AG20443 (cell line): ENCODE results near the gene WFDC1.

Experiments used
- DNase-seq: peaks from one replicate; pipeline ENCODE4 v3.0.0; 2012; ENCODE audit warnings: low spot score, mixed read lengths

WFDC1 gene

DNA sequence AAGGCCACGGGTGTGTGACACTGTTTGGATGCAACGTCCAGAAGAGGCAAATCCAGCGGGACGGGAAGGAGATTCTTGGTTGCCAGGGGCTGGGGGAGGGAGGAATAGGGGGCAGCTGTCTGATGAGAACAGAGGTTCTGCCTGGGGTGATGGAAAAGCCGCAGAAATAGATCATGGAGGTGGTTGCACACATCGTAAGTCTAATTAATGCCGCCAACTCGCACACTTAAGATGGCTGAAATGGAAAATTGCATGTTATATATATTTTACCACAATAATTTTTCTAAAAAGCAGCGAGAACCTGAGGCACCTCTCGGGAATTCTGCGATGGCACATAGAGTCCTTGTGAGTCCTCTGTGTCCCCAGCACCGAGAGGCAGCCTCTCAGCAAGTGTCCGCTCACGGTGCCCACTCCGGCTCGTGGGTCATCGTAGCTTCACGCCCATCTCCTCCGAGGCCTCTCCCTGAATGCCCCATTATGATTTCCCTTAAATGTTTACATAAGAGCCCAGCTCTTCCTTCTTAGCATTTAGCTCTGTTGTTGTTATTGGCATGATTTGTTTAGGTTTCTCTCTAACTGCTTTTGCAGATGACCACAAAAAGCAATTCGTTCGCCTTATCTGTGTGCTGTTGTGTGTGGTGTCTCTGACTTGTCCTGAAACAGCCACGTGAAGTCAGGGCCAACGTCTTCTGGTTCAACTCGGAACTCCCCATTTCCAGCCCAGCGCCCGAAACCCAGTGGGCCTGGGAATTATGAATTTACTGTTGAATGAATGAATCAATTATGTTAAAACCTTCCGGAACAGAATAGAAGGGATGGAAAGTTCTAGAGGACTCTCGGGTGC, 7.7 kb downstream of the WFDC1 start:
- DNase-seq: no peak

DNA sequence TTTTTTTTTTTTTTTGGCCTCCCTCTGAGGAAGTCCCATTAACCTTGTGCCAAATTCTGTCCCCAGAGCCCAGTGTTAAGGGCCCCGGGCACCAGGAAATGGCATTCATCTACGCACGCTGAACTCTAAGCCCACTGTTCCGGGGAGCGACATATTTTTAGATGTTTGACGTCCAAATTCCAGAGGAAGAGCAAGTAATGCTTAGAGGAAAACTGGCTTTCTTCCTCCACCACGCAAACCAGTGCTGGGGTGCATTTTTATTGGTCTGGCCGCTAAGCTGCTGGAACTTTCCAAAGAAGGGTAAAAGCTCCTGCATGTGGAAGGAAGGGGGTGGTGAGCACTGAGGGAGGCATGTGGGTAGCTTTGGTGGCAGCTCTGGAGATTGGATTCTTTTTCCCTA, 8.3 kb downstream of the WFDC1 start:
- DNase-seq: peak; percentile 61

DNA sequence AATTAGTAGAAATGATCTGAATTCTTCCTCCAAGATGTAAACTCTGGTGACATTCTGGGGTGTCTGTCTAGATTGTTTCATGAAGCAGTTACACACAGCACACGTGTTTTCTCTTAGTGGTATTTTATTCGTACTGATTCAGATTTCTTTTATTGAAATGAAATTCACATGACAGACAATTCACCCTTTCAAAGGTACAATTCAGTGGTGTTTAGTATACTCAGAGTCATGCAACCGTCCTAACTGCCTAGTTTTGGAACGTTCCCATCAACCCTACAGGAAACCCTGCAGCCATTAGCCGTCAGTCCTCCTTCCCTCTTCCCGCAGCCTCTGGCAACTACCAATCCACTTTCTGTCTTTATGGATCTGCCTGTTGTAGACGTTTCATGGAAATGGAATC, 8.8 kb downstream of the WFDC1 start:
- DNase-seq: no peak

DNA sequence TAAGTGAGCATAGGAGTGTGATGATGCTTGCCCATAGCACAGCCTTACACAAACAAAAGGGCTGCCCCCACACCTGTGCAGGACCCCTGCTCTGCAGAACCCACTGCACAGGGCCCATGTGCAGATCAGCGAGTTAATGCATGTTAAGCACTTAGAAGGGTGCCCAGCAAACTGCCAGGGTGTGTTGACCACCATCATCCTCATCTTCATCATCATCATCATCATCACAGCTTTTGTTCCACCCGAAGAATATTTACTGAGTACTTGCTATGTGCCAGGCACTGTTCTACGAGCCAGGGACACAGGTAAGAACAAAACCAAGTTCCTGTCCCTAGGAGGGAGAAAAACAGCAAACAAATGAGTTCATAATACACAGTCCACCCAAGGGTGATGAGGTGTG, 11.9 kb downstream of the WFDC1 start:
- no peak for DNase-seq

DNA sequence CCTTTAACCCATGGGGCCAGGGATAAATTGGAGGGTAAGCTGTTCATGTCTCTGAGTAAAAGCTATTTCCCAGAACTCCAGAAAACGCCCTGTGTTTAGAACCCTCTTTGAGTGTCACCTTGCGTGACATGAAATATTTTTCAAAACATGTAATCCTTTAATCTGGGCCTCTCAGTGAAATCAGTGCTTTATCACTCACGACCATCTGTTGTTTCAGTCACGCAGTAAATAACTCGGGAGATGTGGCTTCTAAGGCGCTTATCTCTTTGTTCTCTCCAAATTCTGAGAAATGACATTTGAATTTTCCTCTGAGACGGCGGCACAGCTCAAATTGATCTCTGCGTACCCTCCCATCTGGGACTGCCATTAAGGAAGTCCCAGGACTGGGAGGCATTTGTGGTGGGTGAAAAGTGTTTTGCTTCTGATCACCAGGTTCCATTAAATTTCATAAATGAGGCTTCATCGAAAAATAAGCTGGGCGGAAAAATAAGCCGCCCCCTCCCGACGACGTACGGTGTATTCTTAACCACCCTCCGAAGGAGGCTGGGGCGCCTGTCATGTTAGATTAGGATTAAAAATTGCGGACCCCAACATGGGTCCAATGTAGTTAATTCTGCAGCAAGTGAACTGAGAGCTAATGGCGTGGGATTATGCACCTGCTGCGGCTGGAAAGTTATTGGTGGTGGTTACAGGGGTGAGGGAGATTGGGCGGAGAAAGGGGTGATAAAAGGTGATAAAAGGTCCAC, 12.7 kb downstream of the WFDC1 start:
- no peak for DNase-seq

DNA sequence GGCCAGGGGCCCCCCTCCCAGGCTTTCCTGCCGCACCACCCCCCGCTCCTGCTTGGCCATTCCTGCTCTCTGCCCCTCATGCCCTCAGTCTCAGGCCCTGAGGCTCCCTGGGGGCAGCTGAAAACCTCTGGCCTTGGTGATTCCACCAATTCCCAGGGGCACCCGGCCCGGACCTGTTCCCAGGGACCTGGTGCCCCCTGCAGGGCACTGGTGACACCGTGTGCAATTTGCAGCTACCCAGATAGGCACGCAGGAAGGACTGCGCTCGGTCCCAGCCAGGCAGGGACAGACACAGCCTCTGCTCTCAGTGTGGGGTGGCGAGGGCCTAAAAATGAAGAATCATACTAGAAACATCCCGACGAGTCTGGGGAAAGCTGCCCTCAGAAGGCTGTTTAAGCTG, 13.4 kb downstream of the WFDC1 start:
- DNase-seq: peak; percentile 69

DNA sequence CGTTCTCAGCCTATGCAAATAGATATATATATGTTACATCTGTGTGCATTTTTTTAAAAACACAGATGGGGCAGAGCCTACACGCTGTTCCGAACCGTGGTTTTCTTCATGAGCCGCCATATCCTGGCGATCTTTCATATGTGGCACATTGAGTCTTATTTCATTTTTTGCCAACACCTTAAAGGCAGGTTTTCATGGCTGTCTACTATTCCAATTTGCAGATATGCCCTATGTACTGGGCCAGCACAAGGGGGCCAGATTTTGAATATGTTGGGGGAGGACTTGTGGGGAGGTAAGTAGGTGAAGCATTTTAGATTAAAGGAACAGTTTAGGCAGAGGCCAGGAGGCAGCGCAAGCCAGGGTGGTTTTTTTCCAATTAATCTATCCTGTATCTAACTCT, 16.0 kb downstream of the WFDC1 start:
- DNase-seq: no peak

DNA sequence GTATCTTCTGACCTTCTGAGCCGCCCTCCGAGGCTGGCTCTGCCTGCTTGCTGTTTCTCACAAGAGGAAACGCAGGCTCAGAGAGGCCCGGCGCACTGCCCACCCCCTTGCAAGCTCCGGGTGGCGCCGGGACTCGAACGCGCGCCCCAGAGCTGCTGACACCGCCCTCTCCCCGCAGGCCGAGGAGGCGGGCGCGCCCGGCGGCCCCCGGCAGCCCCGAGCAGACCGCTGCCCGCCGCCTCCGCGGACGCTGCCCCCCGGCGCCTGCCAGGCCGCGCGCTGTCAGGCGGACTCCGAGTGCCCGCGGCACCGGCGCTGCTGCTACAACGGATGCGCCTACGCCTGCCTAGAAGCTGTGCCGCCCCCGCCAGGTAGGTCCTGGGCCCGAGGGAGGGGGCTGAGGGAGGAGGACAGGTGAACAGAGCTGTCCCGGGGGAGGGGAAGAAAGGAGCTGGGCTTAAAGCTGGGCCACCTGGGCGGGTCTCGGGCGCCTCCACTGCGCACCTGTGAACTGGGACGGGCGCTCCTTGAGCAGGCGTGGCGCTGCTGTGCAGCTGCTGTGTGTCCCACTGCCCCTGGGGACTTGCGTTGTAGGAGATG, 18.2 kb downstream of the WFDC1 start:
- no peak for DNase-seq

DNA sequence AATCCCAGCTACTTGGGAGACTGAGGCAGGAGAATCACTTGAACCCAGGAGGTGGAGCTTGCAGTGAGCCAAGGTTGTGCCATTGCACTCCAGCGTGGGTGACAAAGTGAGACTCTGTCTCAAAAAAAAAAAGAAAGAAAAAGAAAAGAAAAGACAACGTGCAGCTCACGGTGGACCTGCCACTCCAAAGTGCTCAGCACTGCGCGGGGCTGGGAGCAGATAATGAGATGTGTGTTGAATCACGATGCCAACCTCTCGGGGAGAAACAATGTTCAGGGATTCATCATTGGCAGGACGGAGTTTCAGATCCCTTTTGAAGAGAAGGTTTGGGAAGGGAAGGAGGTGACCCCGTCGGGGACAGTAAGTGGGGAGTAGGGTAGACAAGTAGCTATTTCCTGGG, 19.2 kb downstream of the WFDC1 start:
- no peak for DNase-seq

DNA sequence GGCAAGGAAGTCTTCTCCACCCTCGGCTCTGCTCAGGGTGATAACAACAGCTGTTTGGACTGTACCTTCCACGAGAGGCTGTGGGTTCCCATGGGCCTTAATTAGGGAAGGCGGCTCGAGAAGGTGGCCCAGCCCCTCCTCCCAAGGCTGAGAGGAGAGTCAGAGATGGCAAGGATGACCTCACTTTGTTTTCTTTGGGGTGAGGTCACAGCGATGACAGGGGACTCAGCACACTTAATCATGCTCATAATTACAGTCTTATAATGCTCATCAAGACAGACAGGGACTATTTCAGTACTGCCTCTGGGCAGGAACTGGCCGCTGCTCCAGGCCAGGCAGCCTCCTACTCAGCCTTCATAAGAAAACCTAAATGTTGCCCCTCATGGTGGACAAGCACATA, 19.7 kb downstream of the WFDC1 start:
- no peak for DNase-seq

DNA sequence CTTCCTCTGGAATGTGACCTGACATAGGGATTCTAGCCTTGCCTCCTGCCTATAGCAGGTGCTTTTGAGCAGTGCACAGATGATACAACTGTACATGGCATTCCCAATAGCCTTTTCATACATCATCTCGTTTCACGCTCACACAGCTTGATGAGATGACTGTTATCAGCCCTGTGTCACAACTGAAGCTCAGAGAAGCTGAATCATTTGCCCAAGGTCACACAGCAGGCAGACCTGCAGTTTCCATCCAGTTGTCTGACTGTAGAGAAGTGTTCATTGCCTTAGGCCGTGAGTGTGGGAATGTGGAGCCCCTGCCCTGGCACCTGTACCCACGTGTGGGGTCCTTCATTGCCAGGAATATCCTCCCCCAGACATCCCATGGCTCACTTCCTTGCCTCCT, 20.1 kb downstream of the WFDC1 start:
- no peak for DNase-seq

DNA sequence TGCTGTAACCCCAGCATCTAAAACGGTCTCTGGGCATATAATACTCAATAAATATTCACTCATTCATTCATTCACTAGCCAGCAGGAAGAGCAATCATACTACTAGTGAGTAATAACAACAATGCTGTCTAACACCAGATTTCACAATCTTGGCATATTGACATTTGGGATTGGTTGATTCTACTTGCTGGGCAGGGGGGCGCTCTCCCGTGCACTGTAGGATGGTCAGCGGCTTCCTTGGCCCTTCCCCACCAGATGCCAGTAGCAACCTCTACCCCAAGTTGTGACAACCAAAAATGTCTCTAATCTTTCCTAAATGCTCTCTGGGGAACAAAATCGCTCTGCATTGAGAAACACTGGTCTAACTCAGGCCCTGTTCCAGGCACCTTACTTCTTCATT, 20.7 kb downstream of the WFDC1 start:
- no peak for DNase-seq

DNA sequence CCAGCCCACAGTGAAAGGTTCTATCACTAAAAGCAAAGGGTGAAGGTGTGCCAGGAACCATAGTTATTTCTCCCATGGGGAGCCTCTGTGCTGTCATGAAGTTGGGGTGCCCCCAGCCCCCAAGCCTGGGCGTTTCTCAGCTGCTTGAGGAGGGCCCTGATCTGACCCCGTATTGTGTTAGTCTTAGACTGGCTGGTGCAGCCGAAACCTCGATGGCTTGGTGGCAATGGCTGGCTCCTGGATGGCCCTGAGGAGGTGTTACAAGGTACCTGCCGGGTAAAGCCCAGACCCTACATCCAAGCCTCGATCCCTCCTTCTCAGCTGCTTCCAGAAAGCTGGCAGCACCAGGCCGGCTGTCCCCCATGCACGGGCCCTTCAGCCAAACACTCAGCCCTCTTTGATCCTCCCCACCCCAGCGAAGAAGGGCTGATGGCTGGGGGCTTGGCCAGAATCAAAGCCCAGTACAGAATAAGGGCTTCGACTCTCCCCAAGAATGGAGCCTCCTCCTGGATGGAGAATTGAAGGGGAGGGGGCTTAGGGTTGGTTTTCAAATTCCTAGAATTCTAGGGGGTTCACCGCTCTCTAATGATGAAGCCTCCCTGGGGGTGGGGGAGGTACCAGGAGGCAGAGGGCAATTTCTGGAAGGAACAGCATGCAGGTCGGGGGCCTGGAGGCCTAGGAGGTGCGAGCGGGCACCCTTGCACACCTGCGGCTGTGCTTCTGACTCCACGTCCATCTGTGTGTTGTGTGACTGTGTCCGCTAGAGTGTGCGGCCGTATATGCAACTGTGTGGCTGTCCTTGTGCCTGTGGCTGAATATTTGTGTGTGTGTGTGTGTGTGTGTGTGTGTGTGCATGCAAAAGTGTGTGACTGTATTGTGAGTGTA, 23.7 kb downstream of the WFDC1 start:
- DNase-seq: no peak

DNA sequence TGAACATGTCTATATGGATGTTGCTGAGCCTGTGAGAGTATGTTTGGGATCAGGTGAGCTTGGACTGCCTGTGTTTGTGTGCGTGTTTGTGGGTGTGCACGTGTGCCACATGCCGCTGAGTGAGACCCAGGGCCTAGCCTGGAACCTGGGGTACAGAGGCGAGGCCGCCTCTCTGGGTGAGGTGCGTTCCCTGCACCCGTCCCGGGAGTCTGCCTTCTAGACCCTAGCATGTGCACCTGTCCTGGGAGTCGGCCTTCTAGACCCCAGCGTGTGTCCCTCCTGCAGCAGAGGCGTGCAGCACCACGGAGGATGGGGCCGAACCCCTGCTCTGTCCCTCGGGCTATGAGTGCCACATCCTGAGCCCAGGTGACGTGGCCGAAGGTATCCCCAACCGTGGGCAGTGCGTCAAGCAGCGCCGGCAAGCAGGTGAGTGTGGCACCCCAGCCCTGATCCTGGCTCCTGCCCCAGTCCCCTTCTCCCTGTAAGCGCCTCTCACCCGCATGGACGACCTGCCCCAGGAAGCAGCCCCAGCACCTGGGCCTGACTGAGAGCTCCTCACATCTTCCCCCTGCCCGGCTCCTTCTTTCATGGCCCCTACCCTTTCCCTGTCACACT, 24.6 kb downstream of the WFDC1 start:
- no peak for DNase-seq

DNA sequence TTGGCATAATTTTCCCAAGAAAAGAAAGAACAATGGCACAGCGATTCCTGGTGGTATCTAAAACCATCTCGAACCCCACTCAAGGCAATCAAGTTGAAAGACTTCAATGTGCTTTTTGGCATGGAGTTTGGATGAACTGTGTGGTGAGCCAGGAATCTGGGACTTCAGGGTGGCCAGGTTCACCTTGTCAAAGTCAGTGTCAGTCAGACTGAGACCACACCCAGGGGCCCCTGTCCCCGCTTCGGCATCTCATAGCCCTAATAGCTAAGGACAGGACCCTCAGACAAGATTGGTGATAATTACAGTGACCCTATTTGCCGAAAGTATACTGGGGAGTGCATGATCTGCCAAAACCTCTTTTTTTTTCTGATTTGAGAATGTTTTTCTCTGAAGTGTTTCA, 25.8 kb downstream of the WFDC1 start:
- no peak for DNase-seq

DNA sequence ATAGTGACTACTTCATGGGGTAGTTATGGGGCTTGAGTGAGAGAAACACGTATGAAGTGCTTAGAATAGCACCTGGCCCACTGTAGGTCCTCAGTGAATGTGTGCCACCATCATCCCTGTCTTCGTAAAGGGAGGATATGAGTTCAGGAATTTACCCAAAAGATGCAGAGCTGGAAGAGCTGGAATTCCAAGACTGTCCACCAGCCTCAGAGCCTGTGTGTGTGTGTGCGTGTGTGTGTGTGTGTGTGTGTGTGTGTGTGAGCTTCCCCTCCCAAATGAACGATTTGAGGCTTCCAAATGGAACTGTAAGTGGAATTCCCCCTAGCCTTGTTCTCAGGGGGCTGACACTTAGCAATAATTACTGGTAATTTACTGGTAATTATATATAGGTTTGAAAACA, 27.3 kb downstream of the WFDC1 start:
- DNase-seq: no peak

DNA sequence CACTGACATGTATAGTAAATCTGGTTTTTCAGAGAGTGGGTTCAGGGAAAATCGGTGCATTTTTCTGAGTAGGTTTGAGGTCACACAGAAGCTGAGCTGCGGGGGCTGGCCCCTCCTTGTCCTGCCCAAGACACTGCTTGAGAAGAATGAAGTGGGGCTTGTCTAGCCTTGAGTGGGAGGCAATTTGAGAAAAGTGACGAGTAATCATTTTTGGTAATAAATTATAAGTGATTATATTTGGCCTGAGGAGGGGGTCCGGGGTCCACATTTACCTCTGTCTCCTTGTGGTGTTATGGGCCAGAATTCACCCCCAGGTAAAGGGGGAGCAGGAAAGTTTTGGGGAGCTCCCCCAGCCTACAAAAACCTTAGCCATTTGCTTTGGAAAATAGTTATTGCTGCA, 28.1 kb downstream of the WFDC1 start:
- no peak for DNase-seq

DNA sequence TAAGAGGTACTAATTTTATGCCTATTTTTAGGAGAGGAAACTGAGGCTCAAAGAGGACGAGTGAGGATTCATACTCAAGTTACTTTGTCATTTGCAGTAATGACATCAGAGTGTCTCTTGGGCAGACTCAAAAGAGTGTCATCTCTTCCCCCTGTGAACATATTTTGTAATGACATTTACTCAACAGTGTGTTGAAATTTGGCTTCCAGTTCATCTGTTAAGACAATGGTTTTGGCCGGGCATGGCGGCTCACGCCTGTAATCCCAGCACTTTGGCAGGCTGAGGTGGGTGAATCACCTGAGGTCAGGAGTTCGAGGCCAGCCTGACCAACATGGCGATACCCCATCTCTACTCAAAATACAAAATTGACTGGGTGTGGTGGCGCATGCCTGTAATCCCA, 28.9 kb downstream of the WFDC1 start:
- no peak for DNase-seq

DNA sequence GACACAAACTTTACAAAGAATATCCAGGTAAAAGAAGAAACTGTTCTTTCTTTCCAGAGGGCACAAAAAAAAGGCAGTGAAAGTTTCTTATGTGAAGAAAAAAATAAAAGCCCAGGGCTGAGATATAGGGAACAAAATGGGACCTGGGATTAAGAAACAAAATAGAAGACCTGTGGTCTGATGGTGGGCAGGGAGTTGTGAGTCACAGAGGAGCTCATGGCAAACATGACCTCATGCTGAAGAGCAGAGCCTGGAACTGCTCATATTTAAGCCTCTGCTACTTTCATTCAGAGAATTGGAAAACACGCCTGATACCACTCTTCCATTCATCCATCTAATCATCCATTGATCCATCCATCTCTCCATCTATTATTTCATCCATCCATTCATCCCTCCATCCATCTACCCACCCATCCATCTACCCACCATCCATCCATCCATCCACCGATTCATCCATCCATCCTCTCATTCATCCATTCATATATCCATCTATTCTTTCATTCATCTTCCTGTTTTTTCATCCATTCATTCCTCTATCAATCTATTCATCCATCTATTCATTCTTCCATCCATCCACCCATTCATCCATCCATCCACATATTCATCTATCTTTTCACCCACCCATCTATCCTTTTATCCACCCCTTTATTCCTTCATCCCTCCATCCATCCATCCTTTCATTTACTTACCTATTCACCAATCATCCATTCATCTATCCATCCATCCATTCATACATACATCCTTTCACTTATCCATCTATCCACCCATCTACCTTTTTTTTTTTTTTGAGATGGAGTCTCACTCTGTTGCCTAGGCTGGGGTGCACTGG, 30.0 kb downstream of the WFDC1 start:
- DNase-seq: no peak

DNA sequence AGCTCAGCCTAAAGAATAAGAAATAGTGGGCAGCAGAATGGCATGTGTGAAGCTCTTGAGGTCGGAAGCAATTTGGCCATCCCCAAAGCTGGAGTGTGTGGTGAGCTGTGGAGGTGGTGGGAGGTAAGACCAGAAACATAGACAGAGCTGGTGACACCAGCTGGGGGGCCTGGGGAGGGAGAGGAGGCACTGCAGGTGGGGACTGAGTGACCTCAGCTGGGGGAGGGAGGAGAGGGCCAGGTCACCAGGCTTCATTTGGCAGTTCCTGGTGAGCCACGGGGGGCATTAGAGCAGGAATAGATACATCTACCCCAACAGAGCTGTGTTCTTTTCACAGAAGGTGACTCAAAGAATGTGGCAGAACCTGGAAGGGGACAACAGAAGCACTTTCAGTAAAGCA, 31.9 kb downstream of the WFDC1 start:
- no peak for DNase-seq

DNA sequence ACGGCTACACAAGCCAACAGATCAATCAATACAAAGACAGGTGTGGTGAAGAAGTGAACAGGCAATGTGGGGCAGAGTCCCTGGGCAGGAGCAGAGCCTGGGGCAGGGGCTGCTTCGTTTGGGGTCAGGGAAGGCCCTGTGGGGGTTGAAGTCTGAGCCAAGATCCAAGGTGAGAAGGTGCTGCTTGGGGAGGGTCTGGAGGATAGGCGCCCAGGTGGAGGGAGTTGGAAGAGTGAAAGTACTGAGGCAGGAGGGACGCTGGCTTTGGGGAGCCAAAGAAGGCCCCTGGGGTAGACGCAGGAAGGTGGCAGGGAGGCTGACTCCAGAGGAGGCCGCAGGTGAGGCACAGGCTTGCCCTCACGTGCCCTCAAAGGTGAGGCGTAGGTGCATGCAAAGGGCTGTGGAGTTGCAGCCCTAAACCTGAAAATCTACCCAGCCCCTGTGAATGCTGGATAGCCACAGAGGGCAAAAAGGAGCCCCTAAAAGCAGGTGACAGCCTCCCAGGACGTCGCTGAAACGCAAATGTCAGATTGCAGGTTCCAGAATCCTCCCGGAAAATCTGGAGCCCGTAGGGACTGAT, 33.3 kb downstream of the WFDC1 start:
- no peak for DNase-seq
